ENCODE measurements around the gene FOS.
"Not testable (repeated sequence)": the region's sequence is repeated elsewhere in the genome, so short reads cannot be mapped to it uniquely, and the experiment has no call there.

Gene FOS

GRCh38 chr14:75306410-75306809 lies 27.8 kb downstream of the FOS start:
- H3K27me3 Mint-ChIP-seq; DNase-seq; H3K4me3 Mint-ChIP-seq; ATAC-seq; H3K9me3 Mint-ChIP-seq; H3K27ac Mint-ChIP-seq; H3K36me3 Mint-ChIP-seq (ENCODE audit: low read depth): not testable (repeated sequence)
- H3K4me1 Mint-ChIP-seq, result peaks cover 15% of the 10 kb centered on the region

- Mint-ChIP-seq H3K36me3 (ENCODE audit: low read depth) (no peaks in the 10 kb centered on the region), H3K4me3 (no peak overlapping the region), H3K27me3 (peaks cover 3% of the 10 kb centered on the region), H3K9me3 (no peaks in the 10 kb centered on the region), H3K27ac (no peak overlapping the region), H3K4me1 (peaks cover 8% of the 10 kb centered on the region)
- ATAC-seq (peak; percentile 56), DNase-seq (no peak)
Observed at GRCh38 chr14:75306927-75307699, 28.5 kb downstream of the FOS start.

- Mint-ChIP-seq H3K4me1 (peaks cover 5% of the 10 kb centered on the region), H3K36me3 (ENCODE audit: low read depth) (no peaks in the 10 kb centered on the region), H3K27ac (no peak overlapping the region), H3K9me3 (no peaks in the 10 kb centered on the region), H3K4me3 (no peak overlapping the region), H3K27me3 (peaks cover 3% of the 10 kb centered on the region)
- DNase-seq (peak; percentile 85), ATAC-seq (peak; percentile 66)
Observed at GRCh38 chr14:75307700-75308379, 29.2 kb downstream of the FOS start.

GRCh38 chr14:75308991-75309390 lies 30.4 kb downstream of the FOS start:
- not testable (repeated sequence) for H3K27ac Mint-ChIP-seq; ATAC-seq; H3K27me3 Mint-ChIP-seq; DNase-seq; H3K4me1 Mint-ChIP-seq; H3K9me3 Mint-ChIP-seq; H3K36me3 Mint-ChIP-seq (ENCODE audit: low read depth); H3K4me3 Mint-ChIP-seq

- not testable (repeated sequence) for H3K36me3 Mint-ChIP-seq (ENCODE audit: low read depth); H3K27me3 Mint-ChIP-seq; H3K4me3 Mint-ChIP-seq; H3K27ac Mint-ChIP-seq; H3K4me1 Mint-ChIP-seq; H3K9me3 Mint-ChIP-seq; ATAC-seq; DNase-seq
Observed at GRCh38 chr14:75309561-75309960, 30.9 kb downstream of the FOS start.

- ATAC-seq, result no peak
- Mint-ChIP-seq H3K9me3 (no peaks in the 10 kb centered on the region), H3K27me3 (peaks cover 1% of the 10 kb centered on the region), H3K4me1 (no peaks in the 10 kb centered on the region), H3K36me3 (ENCODE audit: low read depth) (no peaks in the 10 kb centered on the region), H3K27ac (no peak overlapping the region), H3K4me3 (no peak overlapping the region)
- DNase-seq, result no peak
Observed at GRCh38 chr14:75310295-75311111, 31.9 kb downstream of the FOS start.

GRCh38 chr14:75311356-75311755 lies 32.7 kb downstream of the FOS start:
- Mint-ChIP-seq H3K27me3 (peaks cover 1% of the 10 kb centered on the region), H3K9me3 (no peaks in the 10 kb centered on the region), H3K4me1 (no peaks in the 10 kb centered on the region), H3K36me3 (ENCODE audit: low read depth) (no peaks in the 10 kb centered on the region), H3K27ac (no peak overlapping the region), H3K4me3 (no peak overlapping the region)
- ATAC-seq, result no peak
- DNase-seq, result no peak

GRCh38 chr14:75312341-75312740 lies 33.7 kb downstream of the FOS start:
- Mint-ChIP-seq H3K4me3 (no peak overlapping the region), H3K27ac (no peak overlapping the region)

GRCh38 chr14:75313294-75313693 lies 34.7 kb downstream of the FOS start:
- DNase-seq (no peak), ATAC-seq (no peak)
- Mint-ChIP-seq H3K27me3 (no peaks in the 10 kb centered on the region), H3K9me3 (no peaks in the 10 kb centered on the region), H3K27ac (no peak overlapping the region), H3K36me3 (ENCODE audit: low read depth) (no peaks in the 10 kb centered on the region), H3K4me1 (no peaks in the 10 kb centered on the region), H3K4me3 (no peak overlapping the region)

More at GRCh38 chr14:75312341-75312740, 33.7 kb downstream of the FOS start:
- H3K4me1 Mint-ChIP-seq, result no peaks in the 10 kb centered on the region
- DNase-seq, result no peak
- no peaks in the 10 kb centered on the region for H3K27me3 Mint-ChIP-seq
- H3K9me3 Mint-ChIP-seq, result no peaks in the 10 kb centered on the region
- H3K36me3 Mint-ChIP-seq (ENCODE audit: low read depth), result no peaks in the 10 kb centered on the region
- no peak for ATAC-seq

GRCh38 chr14:75315144-75315543 lies 36.5 kb downstream of the FOS start:
- no peak for ATAC-seq
- DNase-seq, result no peak
- no peak overlapping the region for H3K27ac Mint-ChIP-seq
- H3K4me3 Mint-ChIP-seq, result no peak overlapping the region
- H3K9me3 Mint-ChIP-seq, result no peaks in the 10 kb centered on the region
- no peaks in the 10 kb centered on the region for H3K36me3 Mint-ChIP-seq (ENCODE audit: low read depth)
- H3K27me3 Mint-ChIP-seq, result no peaks in the 10 kb centered on the region
- H3K4me1 Mint-ChIP-seq, result no peaks in the 10 kb centered on the region

GRCh38 chr14:75317148-75317547 lies 38.5 kb downstream of the FOS start:
- ATAC-seq, result no peak
- no peak overlapping the region for H3K4me3 Mint-ChIP-seq
- H3K36me3 Mint-ChIP-seq (ENCODE audit: low read depth), result no peaks in the 10 kb centered on the region
- no peaks in the 10 kb centered on the region for H3K9me3 Mint-ChIP-seq
- no peak overlapping the region for H3K27ac Mint-ChIP-seq
- H3K4me1 Mint-ChIP-seq, result no peaks in the 10 kb centered on the region
- DNase-seq, result no peak
- no peaks in the 10 kb centered on the region for H3K27me3 Mint-ChIP-seq

- Mint-ChIP-seq H3K4me1 (no peaks in the 10 kb centered on the region), H3K4me3 (no peak overlapping the region), H3K27me3 (no peaks in the 10 kb centered on the region), H3K36me3 (ENCODE audit: low read depth) (no peaks in the 10 kb centered on the region), H3K27ac (no peak overlapping the region), H3K9me3 (no peaks in the 10 kb centered on the region)
- DNase-seq, result no peak
- no peak for ATAC-seq
Observed at GRCh38 chr14:75318353-75318752, 39.7 kb downstream of the FOS start.

GRCh38 chr14:75319021-75319420 lies 40.4 kb downstream of the FOS start:
- Mint-ChIP-seq H3K4me3 (no peak overlapping the region), H3K27me3 (no peaks in the 10 kb centered on the region)

GRCh38 chr14:75320196-75320595 lies 41.6 kb downstream of the FOS start:
- no peak for ATAC-seq
- Mint-ChIP-seq H3K4me3 (no peak overlapping the region), H3K4me1 (no peaks in the 10 kb centered on the region), H3K27me3 (no peaks in the 10 kb centered on the region), H3K27ac (no peak overlapping the region), H3K9me3 (no peaks in the 10 kb centered on the region), H3K36me3 (ENCODE audit: low read depth) (no peaks in the 10 kb centered on the region)
- no peak for DNase-seq

More at GRCh38 chr14:75319021-75319420, 40.4 kb downstream of the FOS start:
- Mint-ChIP-seq H3K27ac (no peak overlapping the region), H3K4me1 (no peaks in the 10 kb centered on the region), H3K9me3 (no peaks in the 10 kb centered on the region), H3K36me3 (ENCODE audit: low read depth) (no peaks in the 10 kb centered on the region)
- DNase-seq (no peak), ATAC-seq (no peak)

- no peak overlapping the region for H3K4me3 Mint-ChIP-seq
- no peak for DNase-seq
Observed at GRCh38 chr14:75322746-75323145, 44.1 kb downstream of the FOS start.

More at GRCh38 chr14:75322746-75323145, 44.1 kb downstream of the FOS start:
- H3K4me1 Mint-ChIP-seq, result no peaks in the 10 kb centered on the region
- no peak for ATAC-seq
- no peaks in the 10 kb centered on the region for H3K36me3 Mint-ChIP-seq (ENCODE audit: low read depth)
- no peaks in the 10 kb centered on the region for H3K27me3 Mint-ChIP-seq
- H3K27ac Mint-ChIP-seq, result no peak overlapping the region
- H3K9me3 Mint-ChIP-seq, result no peaks in the 10 kb centered on the region

All from activated naive CD8-positive, alpha-beta T cell treated with anti-CD3 and anti-CD28 coated beads, Interleukin-2, amount 50 U/mL, for 24 hours (primary cell).